HEK293 (cell line): ENCODE measurements around the gene STRIP1.

ENCODE experiments used
- CTCF ChIA-PET: fragments of 350-600 bp; formaldehyde crosslinking; extraction: SDS; loops from one replicate; lab custom pipeline; 2021; ENCODE audit warnings: antibody characterized with exemption; lab: Yijun Ruan, JAX
- POLR2A ChIA-PET: fragments of 300-600 bp; formaldehyde crosslinking; extraction: SDS; loops from one replicate; lab custom pipeline; 2020; ENCODE audit warnings: antibody characterized with exemption, inconsistent platforms; lab: Yijun Ruan, JAX
- H3K27ac ChIP-seq: fragments of 200-500 bp; sonication (Bioruptor generic); 2 replicates; pipeline ENCODE4 v1.5.1; 2014; ENCODE audit warnings: low read depth, low read length, control low read depth, inconsistent platforms; ENCODE audit errors: extremely low read depth
- H3K36me3 ChIP-seq, 2 experiments: fragments of 200-500 bp in 1 of 2; sonication (Bioruptor generic) in 1 of 2; 1 replicate in 1 of 2; 2 replicates in 1 of 2; pipeline ENCODE4 v1.5.1; 2014 to 2017; ENCODE audit warnings: inconsistent platforms in 2 of 2, low read length in 2 of 2; ENCODE audit not compliant: control insufficient read depth in 2 of 2, insufficient read depth in 1 of 2
- H3K4me1 ChIP-seq: fragments of 200-500 bp; sonication (Bioruptor generic); 2 replicates; pipeline ENCODE4 v1.5.1; 2014; ENCODE audit warnings: mild to moderate bottlenecking, low read length, inconsistent platforms; ENCODE audit not compliant: control insufficient read depth, insufficient read depth
- H3K4me3 ChIP-seq: 2 replicates; pipeline ENCODE4 v1.5.1; 2011; ENCODE audit warnings: low read depth, mild to moderate bottlenecking, control low read depth, low read length, moderate library complexity
- H3K9me3 ChIP-seq: fragments of 200-500 bp; sonication (Bioruptor generic); 2 replicates; pipeline ENCODE4 v1.5.1; 2014; ENCODE audit warnings: low read depth, low read length, inconsistent platforms; ENCODE audit not compliant: control insufficient read depth, insufficient read depth
- GLIS2 ChIP-seq: fragments of 450-650 bp; formaldehyde crosslinking; IDR thresholded peaks from 2 replicates; pipeline ENCODE4 v1.5.1; 2016; ENCODE audit warnings: missing biosample characterization, missing genetic modification characterization
- SCRT2 ChIP-seq: fragments of 450-650 bp; formaldehyde crosslinking; IDR thresholded peaks from 2 replicates; pipeline ENCODE4 v1.5.1; 2016; ENCODE audit warnings: missing biosample characterization, missing genetic modification characterization
- SETDB1 ChIP-seq: IDR thresholded peaks from one replicate; pipeline ENCODE4 v1.6.1; 2017; ENCODE audit warnings: mild to moderate bottlenecking, low read length, moderate library complexity, mixed read lengths; ENCODE audit not compliant: insufficient read length
- TCF7L2 ChIP-seq: IDR thresholded peaks from 2 replicates; pipeline ENCODE4 v1.6.1; 2011; ENCODE audit warnings: low read depth, mild to moderate bottlenecking, inconsistent platforms, low read length, moderate library complexity, borderline replicate concordance
- ZNF132 ChIP-seq: fragments of 450-650 bp; formaldehyde crosslinking; IDR thresholded peaks from 2 replicates; pipeline ENCODE4 v1.5.1; 2017; ENCODE audit warnings: missing biosample characterization, missing genetic modification characterization, borderline replicate concordance
- ZNF16 ChIP-seq: fragments of 450-650 bp; formaldehyde crosslinking; IDR thresholded peaks from 2 replicates; pipeline ENCODE4 v1.5.1; 2016; ENCODE audit warnings: low read depth, missing biosample characterization, missing genetic modification characterization
- ZNF175 ChIP-seq: fragments of 450-650 bp; formaldehyde crosslinking; IDR thresholded peaks from 2 replicates; pipeline ENCODE4 v1.5.1; 2016; ENCODE audit warnings: missing biosample characterization, missing genetic modification characterization
- ZNF2 ChIP-seq: fragments of 450-650 bp; formaldehyde crosslinking; IDR thresholded peaks from 2 replicates; pipeline ENCODE4 v1.5.1; 2016; ENCODE audit warnings: missing biosample characterization, missing genetic modification characterization
- ZNF202 ChIP-seq: fragments of 450-650 bp; formaldehyde crosslinking; IDR thresholded peaks from 2 replicates; pipeline ENCODE4 v1.5.1; 2016; ENCODE audit warnings: missing biosample characterization, missing genetic modification characterization, borderline replicate concordance
- ZNF248 ChIP-seq: fragments of 450-650 bp; formaldehyde crosslinking; IDR thresholded peaks from 2 replicates; pipeline ENCODE4 v1.5.1; 2017; ENCODE audit warnings: missing biosample characterization, missing genetic modification characterization
- ZNF266 ChIP-seq: fragments of 450-650 bp; formaldehyde crosslinking; IDR thresholded peaks from 2 replicates; pipeline ENCODE4 v1.5.1; 2016; ENCODE audit warnings: missing biosample characterization, missing genetic modification characterization, low read depth
- ZNF404 ChIP-seq: fragments of 450-650 bp; formaldehyde crosslinking; IDR thresholded peaks from 2 replicates; pipeline ENCODE4 v1.5.1; 2017; ENCODE audit warnings: missing biosample characterization, missing genetic modification characterization
- ZNF416 ChIP-seq: fragments of 450-650 bp; formaldehyde crosslinking; IDR thresholded peaks from 2 replicates; pipeline ENCODE4 v1.5.1; 2016; ENCODE audit warnings: missing biosample characterization, missing genetic modification characterization
- ZNF513 ChIP-seq: fragments of 450-650 bp; IDR thresholded peaks from 2 replicates; pipeline ENCODE4 v1.5.1; 2018; ENCODE audit warnings: missing biosample characterization, missing genetic modification characterization
- ZNF548 ChIP-seq: fragments of 450-650 bp; formaldehyde crosslinking; IDR thresholded peaks from 2 replicates; pipeline ENCODE4 v1.5.1; 2016; ENCODE audit warnings: missing biosample characterization, missing genetic modification characterization
- ZNF585B ChIP-seq: fragments of 450-650 bp; formaldehyde crosslinking; IDR thresholded peaks from 2 replicates; pipeline ENCODE4 v1.5.1; 2016; ENCODE audit warnings: missing biosample characterization, missing genetic modification characterization
- ZNF747 ChIP-seq: fragments of 450-650 bp; formaldehyde crosslinking; IDR thresholded peaks from 2 replicates; pipeline ENCODE4 v1.5.1; 2016; ENCODE audit warnings: missing biosample characterization, missing genetic modification characterization
- ZNF776 ChIP-seq: fragments of 450-650 bp; formaldehyde crosslinking; IDR thresholded peaks from 2 replicates; pipeline ENCODE4 v1.5.0; 2017; ENCODE audit warnings: missing biosample characterization, missing genetic modification characterization, borderline replicate concordance
- ZSCAN4 ChIP-seq: fragments of 450-650 bp; formaldehyde crosslinking; IDR thresholded peaks from 2 replicates; pipeline ENCODE4 v1.5.1; 2017; ENCODE audit warnings: missing biosample characterization, missing genetic modification characterization
- ZXDB ChIP-seq: fragments of 450-650 bp; formaldehyde crosslinking; IDR thresholded peaks from 2 replicates; pipeline ENCODE4 v1.5.1; 2016; ENCODE audit warnings: missing biosample characterization, missing genetic modification characterization
- TF ChIP-seq, protein P1 (sequence below): fragments of 450-650 bp; formaldehyde crosslinking; IDR thresholded peaks from 2 replicates; pipeline ENCODE4 v1.5.1; 2017; ENCODE audit warnings: missing biosample characterization, missing genetic modification characterization

STRIP1 gene

GRCh38 chr1:110049801-110050601 is 15.6 kb downstream of the STRIP1 start:
- Histone ChIP-seq H3K9me3 (no peaks in the 10 kb centered on the region), H3K36me3 (peaks cover 34 to 99% of the 10 kb centered on the region in 2 experiments), H3K4me3 (no peak overlapping the region), H3K27ac (no peak overlapping the region), H3K4me1 (no peaks in the 10 kb centered on the region)
- POLR2A ChIA-PET = interaction anchor here (0.7 to 2.9 kb wide), 3 partner anchors 10 to 485 kb away, joined by 3 to 8 read pairs (median 5); partner anchors contain the start of gene STRIP1
- TF ChIP-seq SCRT2 (no peak), ZNF132 (tag by site-specific recombination) (no peak), ZNF404 (tag by site-specific recombination) (no peak), ZNF548 (no peak), ZNF16 (tag by site-specific recombination) (no peak), ZNF416 (tag by site-specific recombination) (no peak), GLIS2 (tag by site-specific recombination) (no peak)
- CTCF ChIA-PET = interaction anchor here (0.6 to 8.6 kb wide), 6 partner anchors 12 to 711 kb away, joined by 4 to 92 read pairs (median 30); partner anchors contain the start of gene UBL4B

DNA sequence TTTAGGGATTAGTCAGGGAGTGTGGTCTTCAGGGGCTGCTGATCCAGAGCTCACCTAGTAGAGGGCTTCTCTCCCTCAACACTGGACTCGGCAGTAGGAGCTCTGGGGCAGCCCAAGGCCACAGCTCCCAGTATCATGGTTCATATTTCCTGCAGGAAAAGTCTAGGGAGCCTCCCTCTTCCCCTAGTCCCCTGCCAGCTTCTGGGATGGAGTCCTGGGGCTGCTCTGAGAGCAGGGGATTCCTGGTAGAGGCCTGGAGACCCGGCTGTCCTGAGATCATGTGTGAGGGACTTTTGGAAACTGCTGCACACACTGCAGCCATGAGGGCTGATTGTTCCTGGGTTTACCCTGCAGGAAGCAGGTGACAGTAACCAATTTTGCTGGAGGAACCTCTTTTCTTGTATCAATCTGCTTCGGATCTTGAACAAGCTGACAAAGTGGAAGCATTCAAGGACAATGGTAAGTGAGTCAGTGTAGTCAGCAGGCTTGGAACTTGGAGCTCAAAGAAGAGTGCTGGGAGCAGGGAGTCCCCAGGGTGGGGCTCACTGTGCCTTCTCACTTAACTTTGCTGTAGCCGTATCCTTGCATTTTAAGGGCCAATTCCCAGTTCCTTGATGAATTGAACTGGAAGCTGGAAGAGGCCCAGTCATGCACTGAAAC is 16.3 kb downstream of the STRIP1 start:
- no peak overlapping the region for H3K4me3 ChIP-seq
- H3K9me3 ChIP-seq = no peaks in the 10 kb centered on the region
- H3K27ac ChIP-seq = no peak overlapping the region
- CTCF ChIA-PET = interaction anchor here (0.6 to 8.6 kb wide), 8 partner anchors 9 to 710 kb away, joined by 4 to 92 read pairs (median 9); partner anchors contain the start of gene UBL4B
- H3K4me1 ChIP-seq = no peaks in the 10 kb centered on the region
- peaks cover 29 to 99% of the 10 kb centered on the region in 2 experiments for H3K36me3 ChIP-seq
- POLR2A ChIA-PET = interaction anchor here (1.5 to 2.9 kb wide), 2 partner anchors 11 to 16 kb away, joined by 3 to 8 read pairs; partner anchors contain the start of gene STRIP1
- TF ChIP-seq TCF7L2 (no peak), ZNF202 (no peak), ZSCAN4 (tag by site-specific recombination) (no peak), SETDB1 (no peak), ZNF2 (no peak), ZNF585B (tag by site-specific recombination) (no peak), ZNF776 (no peak), ZNF248 (tag by site-specific recombination) (no peak), ZNF747 (tag by site-specific recombination) (no peak), ZXDB (tag by site-specific recombination) (no peak), ZNF266 (tag by site-specific recombination) (no peak), ZNF513 (tag by site-specific recombination) (no peak), ZNF175 (no peak)
- TF ChIP-seq, protein P1, sequence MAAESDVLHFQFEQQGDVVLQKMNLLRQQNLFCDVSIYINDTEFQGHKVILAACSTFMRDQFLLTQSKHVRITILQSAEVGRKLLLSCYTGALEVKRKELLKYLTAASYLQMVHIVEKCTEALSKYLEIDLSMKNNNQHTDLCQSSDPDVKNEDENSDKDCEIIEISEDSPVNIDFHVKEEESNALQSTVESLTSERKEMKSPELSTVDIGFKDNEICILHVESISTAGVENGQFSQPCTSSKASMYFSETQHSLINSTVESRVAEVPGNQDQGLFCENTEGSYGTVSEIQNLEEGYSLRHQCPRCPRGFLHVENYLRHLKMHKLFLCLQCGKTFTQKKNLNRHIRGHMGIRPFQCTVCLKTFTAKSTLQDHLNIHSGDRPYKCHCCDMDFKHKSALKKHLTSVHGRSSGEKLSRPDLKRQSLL (tag by site-specific recombination) = no peak
